ENCODE data around the gene SERPINI1. TPM values are rescaled to one million over a fixed set of nuclear protein-coding genes. Genes with fewer than 3 reads are reported as not detected.

SERPINI1 gene
- total RNA-seq, 2 donors from 2014 or later, result 2.3 to 15.3 TPM

GRCh38 chr3:167851749-167852148 is 116.2 kb downstream of the SERPINI1 start:
- H3K27me3 ChIP-seq (replicated peaks; ENCODE audit: insufficient read depth), result no peaks in the 10 kb centered on the region
- H3K27ac ChIP-seq, result no peak overlapping the region
- no peak for DNase-seq (ENCODE audit: low spot score)
- TF ChIP-seq POLR2A (IDR thresholded peaks at IDR 0.05) (no peak), POLR2AphosphoS5 (IDR thresholded peaks at IDR 0.05) (no peak)
- no peaks in the 10 kb centered on the region for H3K36me3 ChIP-seq
- intact Hi-C loops (cut with DNase I), result no loop called here
- no peak overlapping the region for H3K4me3 ChIP-seq
- no peaks in the 10 kb centered on the region for H3K4me1 ChIP-seq (replicated peaks)
- H3K9me3 ChIP-seq, result no peaks in the 10 kb centered on the region
- 75% methylated on average over 3 of the region's 3 CpGs for WGBS

- no peak for TF ChIP-seq CTCF (IDR thresholded peaks at IDR 0.05)
- TF ChIP-seq POLR2A (IDR thresholded peaks at IDR 0.05), result no peak
- TF ChIP-seq POLR2AphosphoS5 (IDR thresholded peaks at IDR 0.05), result no peak
- Histone ChIP-seq H3K4me1 (replicated peaks) (no peaks in the 10 kb centered on the region), H3K27me3 (replicated peaks; ENCODE audit: insufficient read depth) (no peaks in the 10 kb centered on the region), H3K4me3 (no peak overlapping the region), H3K36me3 (no peaks in the 10 kb centered on the region), H3K27ac (no peak overlapping the region), H3K9me3 (no peaks in the 10 kb centered on the region)
- DNase-seq (ENCODE audit: low spot score), result no peak
- intact Hi-C loops (cut with DNase I), result no loop called here
- WGBS, result 47% methylated on average over 2 of the region's 2 CpGs
These were observed 116.7 kb downstream of the SERPINI1 start for GRCh38 chr3:167852216-167852615.

GRCh38 chr3:167854063-167854462 is 118.5 kb downstream of the SERPINI1 start:
- intact Hi-C loops (cut with DNase I), result no loop called here

GRCh38 chr3:167854846-167855245 is 119.3 kb downstream of the SERPINI1 start:
- TF ChIP-seq POLR2A (IDR thresholded peaks at IDR 0.05) (no peak), POLR2AphosphoS5 (IDR thresholded peaks at IDR 0.05) (no peak), CTCF (IDR thresholded peaks at IDR 0.05) (no peak)
- no peak overlapping the region for H3K27ac ChIP-seq
- DNase-seq (ENCODE audit: low spot score), result no peak
- no peaks in the 10 kb centered on the region for H3K27me3 ChIP-seq (replicated peaks; ENCODE audit: insufficient read depth)
- no peaks in the 10 kb centered on the region for H3K36me3 ChIP-seq
- intact Hi-C loops (cut with DNase I), result no loop called here
- H3K4me1 ChIP-seq (replicated peaks), result no peaks in the 10 kb centered on the region
- no peak overlapping the region for H3K4me3 ChIP-seq
- H3K9me3 ChIP-seq, result no peaks in the 10 kb centered on the region

More at GRCh38 chr3:167854063-167854462, 118.5 kb downstream of the SERPINI1 start:
- Histone ChIP-seq H3K4me1 (replicated peaks) (no peaks in the 10 kb centered on the region), H3K4me3 (no peak overlapping the region), H3K27ac (no peak overlapping the region), H3K27me3 (replicated peaks; ENCODE audit: insufficient read depth) (no peaks in the 10 kb centered on the region), H3K36me3 (no peaks in the 10 kb centered on the region), H3K9me3 (no peaks in the 10 kb centered on the region)
- WGBS, result 76% methylated on average over 1 of the region's 1 CpG
- TF ChIP-seq POLR2AphosphoS5 (IDR thresholded peaks at IDR 0.05) (no peak), POLR2A (IDR thresholded peaks at IDR 0.05) (no peak)
- DNase-seq (ENCODE audit: low spot score), result no peak

GRCh38 chr3:167855306-167855705 is 119.8 kb downstream of the SERPINI1 start:
- H3K27ac ChIP-seq, result no peak overlapping the region
- 75% methylated on average over 1 of the region's 1 CpG for WGBS
- no peaks in the 10 kb centered on the region for H3K9me3 ChIP-seq
- H3K4me1 ChIP-seq (replicated peaks), result no peaks in the 10 kb centered on the region
- H3K27me3 ChIP-seq (replicated peaks; ENCODE audit: insufficient read depth), result no peaks in the 10 kb centered on the region
- no peak overlapping the region for H3K4me3 ChIP-seq
- DNase-seq (ENCODE audit: low spot score), result no peak
- intact Hi-C loops (cut with DNase I), result no loop called here
- TF ChIP-seq POLR2AphosphoS5 (IDR thresholded peaks at IDR 0.05) (no peak), CTCF (IDR thresholded peaks at IDR 0.05) (no peak), POLR2A (IDR thresholded peaks at IDR 0.05) (no peak)
- no peaks in the 10 kb centered on the region for H3K36me3 ChIP-seq

GRCh38 chr3:167858865-167859264 is 123.3 kb downstream of the SERPINI1 start:
- Histone ChIP-seq H3K9me3 (no peaks in the 10 kb centered on the region), H3K36me3 (no peaks in the 10 kb centered on the region), H3K27me3 (replicated peaks; ENCODE audit: insufficient read depth) (no peaks in the 10 kb centered on the region), H3K4me1 (replicated peaks) (no peaks in the 10 kb centered on the region), H3K27ac (no peak overlapping the region), H3K4me3 (no peak overlapping the region)
- no peak for DNase-seq (ENCODE audit: low spot score)
- 96% methylated on average over 2 of the region's 2 CpGs for WGBS
- TF ChIP-seq POLR2AphosphoS5 (IDR thresholded peaks at IDR 0.05), result no peak
- TF ChIP-seq CTCF (IDR thresholded peaks at IDR 0.05), result no peak
- intact Hi-C loops (cut with DNase I), result no loop called here
